Neural cell (in vitro differentiated cells): ENCODE results near the gene SNTG2. TPM values are rescaled to one million over a fixed set of nuclear protein-coding genes. Genes with fewer than 3 reads are reported as not detected.

Experiments used
- H2AFZ ChIP-seq: fragments of 200-600, 300-800 bp; sonication (generic), shearing (Covaris generic); 2 replicates; pipeline ENCODE4 v1.6.0; 2014; ENCODE audit warnings: low read depth, mild to moderate bottlenecking, antibody characterized with exemption, low read length, moderate library complexity
- H3F3A ChIP-seq: fragments of 200-600 bp; shearing (Covaris generic); 2 replicates; pipeline ENCODE4 v1.6.1; 2016; ENCODE audit warnings: mild to moderate bottlenecking, moderate library complexity, mixed read lengths, antibody characterized with exemption, low read length; ENCODE audit not compliant: insufficient read depth, poor library complexity, severe bottlenecking
- H3K27ac ChIP-seq: fragments of 200-600, 300-800 bp; sonication (generic), shearing (Covaris generic); 2 replicates; pipeline ENCODE4 v1.5.1; 2014; ENCODE audit warnings: mild to moderate bottlenecking, low read length, moderate library complexity
- H3K27me3 ChIP-seq: fragments of 300-800, 200-600 bp; sonication (generic), shearing (Covaris generic); 2 replicates; pipeline ENCODE4 v1.6.0; 2014; ENCODE audit warnings: mild to moderate bottlenecking, low read depth, low read length, moderate library complexity; ENCODE audit not compliant: insufficient read depth
- H3K36me3 ChIP-seq: fragments of 300-800, 200-600 bp; sonication (generic), shearing (Covaris generic); 2 replicates; pipeline ENCODE4 v1.5.1; 2014; ENCODE audit warnings: mild to moderate bottlenecking, antibody characterized with exemption, low read length, moderate library complexity; ENCODE audit not compliant: insufficient read depth
- H3K4me2 ChIP-seq: fragments of 300-800, 200-600 bp; sonication (generic), shearing (Covaris generic); 2 replicates; pipeline ENCODE4 v1.6.0; 2014; ENCODE audit warnings: mild to moderate bottlenecking, low read length
- H3K4me3 ChIP-seq: fragments of 300-800, 200-600 bp; sonication (generic), shearing (Covaris generic); 2 replicates; pipeline ENCODE4 v1.5.1; 2014; ENCODE audit warnings: mild to moderate bottlenecking, low read length, moderate library complexity
- H3K79me2 ChIP-seq: fragments of 200-600 bp; shearing (Covaris generic); replicated peaks from 2 replicates; pipeline ENCODE4 v1.6.0; 2014; ENCODE audit warnings: mild to moderate bottlenecking, low read length, moderate library complexity; ENCODE audit not compliant: insufficient read depth
- H3K9ac ChIP-seq: fragments of 300-800, 200-600 bp; sonication (generic), shearing (Covaris generic); 2 replicates; pipeline ENCODE4 v1.6.1; 2016; ENCODE audit warnings: mild to moderate bottlenecking, low read length, mixed read lengths
- H3K9me2 ChIP-seq: fragments of 200-600 bp; shearing (Covaris generic); 2 replicates; pipeline ENCODE4 v1.6.1; 2016; ENCODE audit warnings: mild to moderate bottlenecking, low read length, mixed read lengths; ENCODE audit not compliant: insufficient read depth
- H3K9me3 ChIP-seq: fragments of 200-600, 300-800 bp; sonication (generic), shearing (Covaris generic); 2 replicates; pipeline ENCODE4 v1.6.1; 2016; ENCODE audit warnings: mild to moderate bottlenecking, mixed run types, low read length, moderate library complexity, mixed read lengths
- H4K20me1 ChIP-seq: fragments of 200-600 bp; shearing (Covaris generic); 2 replicates; pipeline ENCODE4 v1.6.1; 2016; ENCODE audit warnings: mild to moderate bottlenecking, mixed run types; ENCODE audit not compliant: insufficient read depth
- CTCF ChIP-seq: fragments of 450-650 bp; IDR thresholded peaks from 2 replicates; pipeline ENCODE4 v1.5.1; 2014; ENCODE audit warnings: antibody characterized with exemption, mild to moderate bottlenecking, moderate library complexity; ENCODE audit not compliant: poor library complexity, severe bottlenecking
- EP300 ChIP-seq: fragments of 450-650 bp; conservative IDR thresholded peaks from 2 replicates; pipeline ENCODE4 v1.6.1; 2014; ENCODE audit warnings: antibody characterized with exemption, mild to moderate bottlenecking, moderate library complexity; ENCODE audit not compliant: poor library complexity, severe bottlenecking
- EZH2 ChIP-seq: fragments of 200-600, 300-800 bp; shearing (Covaris generic), sonication (generic); IDR thresholded peaks from 2 replicates; pipeline ENCODE4 v1.6.1; 2014; ENCODE audit warnings: antibody characterized with exemption, low read length, borderline replicate concordance, mild to moderate bottlenecking; ENCODE audit not compliant: insufficient read depth, poor library complexity, severe bottlenecking
- MXI1 ChIP-seq: fragments of 450-650 bp; conservative IDR thresholded peaks from 2 replicates; pipeline ENCODE4 v1.6.1; 2014; ENCODE audit warnings: antibody characterized with exemption, mild to moderate bottlenecking; ENCODE audit not compliant: poor library complexity, severe bottlenecking
- POLR2AphosphoS5 ChIP-seq: IDR thresholded peaks from 2 replicates; pipeline ENCODE4 v1.6.1; 2012
- RAD21 ChIP-seq: fragments of 450-650 bp; conservative IDR thresholded peaks from 2 replicates; pipeline ENCODE4 v1.6.1; 2014; ENCODE audit warnings: antibody characterized with exemption, mild to moderate bottlenecking, moderate library complexity
- SMC3 ChIP-seq: fragments of 450-650 bp; conservative IDR thresholded peaks from 2 replicates; pipeline ENCODE4 v1.6.1; 2014; ENCODE audit warnings: antibody characterized with exemption, mild to moderate bottlenecking, moderate library complexity; ENCODE audit not compliant: poor library complexity
- TAF1 ChIP-seq: IDR thresholded peaks from 2 replicates; pipeline ENCODE4 v1.6.1; 2012; ENCODE audit warnings: low read depth
- polyA plus RNA-seq: library from polyadenylated mRNA; depleted of rRNA; stranded (reverse); fragments of >200 nt; gene quantifications from 2 replicates; pipeline ENCODE4 v1.2.3, GENCODE V29; 2014
- TF ChIP-seq, protein P1 (sequence below): IDR thresholded peaks from 2 replicates; pipeline ENCODE4 v1.6.1; 2012; ENCODE audit warnings: borderline replicate concordance

Gene SNTG2
- polyA plus RNA-seq, 1 donor from 2014 or later, result not detected

DNA sequence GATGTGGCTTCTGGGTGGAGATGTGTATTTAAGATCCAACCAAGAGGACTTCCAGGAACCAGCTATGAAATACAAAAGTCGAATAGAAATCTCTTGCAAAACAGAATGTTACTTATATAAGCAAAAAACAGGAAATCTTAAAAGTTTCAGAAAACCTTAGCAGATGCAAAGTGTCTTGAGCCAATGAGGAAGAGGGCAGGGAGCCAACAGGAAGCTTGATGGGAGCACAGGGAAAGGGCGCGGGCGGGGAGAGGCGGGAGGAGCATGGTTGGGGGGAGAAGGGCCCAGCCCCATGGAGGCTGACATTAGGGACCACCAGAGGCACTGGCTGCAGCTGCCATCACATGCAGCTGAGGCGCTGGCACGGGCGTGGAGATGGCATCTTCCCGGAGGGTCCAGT, 203.3 kb downstream of the SNTG2 start:
- Histone ChIP-seq H3K27ac (no peak overlapping the region), H2AFZ (no peak overlapping the region), H3K9me2 (no peaks in the 10 kb centered on the region), H3K4me2 (no peak overlapping the region), H3K9ac (no peak overlapping the region), H3K36me3 (no peaks in the 10 kb centered on the region), H4K20me1 (no peaks in the 10 kb centered on the region), H3K27me3 (no peaks in the 10 kb centered on the region), H3K79me2 (no peaks in the 10 kb centered on the region), H3F3A (no peaks in the 10 kb centered on the region), H3K9me3 (no peaks in the 10 kb centered on the region), H3K4me3 (no peak overlapping the region)
- TF ChIP-seq EZH2 (no peak), SMC3 (no peak), EP300 (no peak), RAD21 (no peak), POLR2AphosphoS5 (no peak), MXI1 (no peak), TAF1 (no peak), CTCF (no peak)
- TF ChIP-seq, protein P1, sequence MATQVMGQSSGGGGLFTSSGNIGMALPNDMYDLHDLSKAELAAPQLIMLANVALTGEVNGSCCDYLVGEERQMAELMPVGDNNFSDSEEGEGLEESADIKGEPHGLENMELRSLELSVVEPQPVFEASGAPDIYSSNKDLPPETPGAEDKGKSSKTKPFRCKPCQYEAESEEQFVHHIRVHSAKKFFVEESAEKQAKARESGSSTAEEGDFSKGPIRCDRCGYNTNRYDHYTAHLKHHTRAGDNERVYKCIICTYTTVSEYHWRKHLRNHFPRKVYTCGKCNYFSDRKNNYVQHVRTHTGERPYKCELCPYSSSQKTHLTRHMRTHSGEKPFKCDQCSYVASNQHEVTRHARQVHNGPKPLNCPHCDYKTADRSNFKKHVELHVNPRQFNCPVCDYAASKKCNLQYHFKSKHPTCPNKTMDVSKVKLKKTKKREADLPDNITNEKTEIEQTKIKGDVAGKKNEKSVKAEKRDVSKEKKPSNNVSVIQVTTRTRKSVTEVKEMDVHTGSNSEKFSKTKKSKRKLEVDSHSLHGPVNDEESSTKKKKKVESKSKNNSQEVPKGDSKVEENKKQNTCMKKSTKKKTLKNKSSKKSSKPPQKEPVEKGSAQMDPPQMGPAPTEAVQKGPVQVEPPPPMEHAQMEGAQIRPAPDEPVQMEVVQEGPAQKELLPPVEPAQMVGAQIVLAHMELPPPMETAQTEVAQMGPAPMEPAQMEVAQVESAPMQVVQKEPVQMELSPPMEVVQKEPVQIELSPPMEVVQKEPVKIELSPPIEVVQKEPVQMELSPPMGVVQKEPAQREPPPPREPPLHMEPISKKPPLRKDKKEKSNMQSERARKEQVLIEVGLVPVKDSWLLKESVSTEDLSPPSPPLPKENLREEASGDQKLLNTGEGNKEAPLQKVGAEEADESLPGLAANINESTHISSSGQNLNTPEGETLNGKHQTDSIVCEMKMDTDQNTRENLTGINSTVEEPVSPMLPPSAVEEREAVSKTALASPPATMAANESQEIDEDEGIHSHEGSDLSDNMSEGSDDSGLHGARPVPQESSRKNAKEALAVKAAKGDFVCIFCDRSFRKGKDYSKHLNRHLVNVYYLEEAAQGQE, result no peak

DNA sequence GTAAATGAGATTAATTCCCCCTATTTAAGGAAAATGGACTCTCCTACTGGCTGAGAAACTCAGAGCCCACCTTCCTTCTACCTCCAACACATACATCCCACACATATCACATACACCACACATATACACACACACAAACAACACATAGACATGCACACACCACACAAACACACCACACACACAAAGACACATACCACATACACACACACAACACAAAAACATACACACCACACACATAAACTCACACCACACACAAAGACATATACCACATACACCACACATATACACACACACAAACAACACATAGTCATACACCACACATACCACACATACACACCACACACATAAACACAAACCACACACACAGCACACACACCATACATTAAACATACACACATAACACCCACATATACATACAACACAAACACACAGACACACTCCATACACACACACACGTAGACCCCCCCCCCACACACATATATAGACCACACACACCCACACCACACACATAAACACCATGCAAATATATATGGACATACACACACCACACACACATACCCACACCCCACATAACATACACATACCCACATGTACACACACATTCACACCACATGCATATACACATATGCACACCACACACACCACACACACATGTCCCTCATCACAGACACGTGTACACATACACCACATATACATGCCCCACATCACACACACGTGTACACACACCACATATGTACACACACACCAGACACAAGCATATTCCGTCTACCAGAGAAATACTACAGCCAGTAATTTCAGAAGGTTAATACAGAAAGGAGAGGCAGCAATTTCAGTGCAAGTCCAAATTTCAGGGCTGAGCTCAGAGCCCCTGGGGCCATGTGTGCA, 204.3 kb downstream of the SNTG2 start:
- Histone ChIP-seq H3K9me3 (no peaks in the 10 kb centered on the region), H3K9ac (no peak overlapping the region), H3K4me2 (no peak overlapping the region)

More for the DNA sequence above, 204.3 kb downstream of the SNTG2 start:
- no peaks in the 10 kb centered on the region for H3K27me3 ChIP-seq
- H4K20me1 ChIP-seq, result no peaks in the 10 kb centered on the region
- no peak for TF ChIP-seq SMC3
- H3K79me2 ChIP-seq, result no peaks in the 10 kb centered on the region
- H3F3A ChIP-seq, result no peaks in the 10 kb centered on the region
- no peak overlapping the region for H3K27ac ChIP-seq
- no peaks in the 10 kb centered on the region for H3K9me2 ChIP-seq
- no peak overlapping the region for H3K4me3 ChIP-seq
- no peak overlapping the region for H2AFZ ChIP-seq
- H3K36me3 ChIP-seq, result no peaks in the 10 kb centered on the region
